Endothelial cell of umbilical vein (primary cell): ENCODE measurements around the gene NATD1. TPM values are rescaled to one million over a fixed set of nuclear protein-coding genes. Genes with fewer than 3 reads are reported as not detected.

ENCODE experiments used
- BruUV-seq: library from RNA; stranded (reverse); fragments of 400-500 nt; replicated peaks from 2 replicates; lab custom pipeline; 2021; lab: Mats Ljungman, UMichigan
- CTCF ChIA-PET: fragments of 300-600, 350-600 bp; sonication (Branson Sonifier 250); formaldehyde crosslinking; loops from one replicate; lab custom pipeline; 2021; ENCODE audit warnings: antibody characterized with exemption, inconsistent platforms; lab: Charles Lee
- POLR2A ChIA-PET: fragments of 300-600, 350-600 bp; sonication (Branson Sonifier 250); formaldehyde crosslinking; loops from one replicate; lab custom pipeline; 2021; ENCODE audit warnings: antibody characterized with exemption, inconsistent platforms; lab: Charles Lee
- DNase-seq: peaks from one replicate; pipeline ENCODE4 v3.0.0-alpha.2; 2011; ENCODE audit warnings: low read depth, low spot score
- FAIRE-seq: peaks from 2 replicates; lab custom pipeline; 2011; peaks lifted over from hg19 to GRCh38; lab: Jason Lieb, UNC
- H2AFZ ChIP-seq: 2 replicates; pipeline ENCODE4 v1.6.0; 2012; ENCODE audit warnings: low read depth, low read length, control low read depth, inconsistent platforms
- H3K27ac ChIP-seq: 2 replicates; pipeline ENCODE4 v1.5.1; 2011; ENCODE audit warnings: low read depth, mild to moderate bottlenecking, control low read depth, low read length, moderate library complexity; ENCODE audit not compliant: insufficient read depth
- H3K27me3 ChIP-seq, 2 experiments: 2 replicates each; pipeline versions ENCODE4 v1.6.0 to v1.6.1; 2011; ENCODE audit warnings: low read length in 2 of 2, mixed read lengths in 1 of 2; ENCODE audit not compliant: control insufficient read depth in 2 of 2, insufficient read depth in 2 of 2
- H3K36me3 ChIP-seq, 2 experiments: 2 replicates in 1 of 2; 3 replicates in 1 of 2; pipeline ENCODE4 v1.5.1; 2011; ENCODE audit warnings: low read length in 2 of 2, mild to moderate bottlenecking in 1 of 2, moderate library complexity in 1 of 2; ENCODE audit not compliant: control insufficient read depth in 2 of 2, insufficient read depth in 2 of 2; ENCODE audit errors: extremely low read depth in 1 of 2
- H3K4me1 ChIP-seq: 3 replicates; pipeline ENCODE4 v1.5.1; 2011; ENCODE audit warnings: mild to moderate bottlenecking, low read length; ENCODE audit not compliant: control insufficient read depth, insufficient read depth; ENCODE audit errors: extremely low read depth
- H3K4me2 ChIP-seq: 2 replicates; pipeline ENCODE4 v1.6.1; 2011; ENCODE audit warnings: low read length, control low read depth, mixed read lengths; ENCODE audit not compliant: insufficient read depth
- H3K4me3 ChIP-seq, 3 experiments: fragments of 200-600 bp in 1 of 3; sonication (generic), shearing (Covaris generic) in 1 of 3; replicated peaks in 1 of 3; 2 replicates each; pipeline ENCODE4 v1.5.1; 2011 to 2016; ENCODE audit warnings: control low read depth in 3 of 3, low read length in 3 of 3, mild to moderate bottlenecking in 2 of 3, inconsistent platforms in 1 of 3, low read depth in 1 of 3, moderate library complexity in 1 of 3; ENCODE audit not compliant: insufficient read depth in 1 of 3
- H3K79me2 ChIP-seq: 2 replicates; pipeline ENCODE4 v1.6.0; 2012; ENCODE audit warnings: low read length, inconsistent platforms; ENCODE audit not compliant: control insufficient read depth, insufficient read depth
- H3K9ac ChIP-seq: replicated peaks from 2 replicates; pipeline ENCODE3; 2011; ENCODE audit warnings: low read length, control low read depth; ENCODE audit not compliant: insufficient read depth; ENCODE audit errors: extremely low read depth
- H3K9me1 ChIP-seq: replicated peaks from 3 replicates; pipeline ENCODE4 v1.6.0; 2011; ENCODE audit warnings: mild to moderate bottlenecking, low read length; ENCODE audit not compliant: control insufficient read depth, insufficient read depth; ENCODE audit errors: extremely low read depth
- H3K9me3 ChIP-seq: replicated peaks from 2 replicates; pipeline ENCODE4 v1.5.1; 2012; ENCODE audit warnings: low read length, inconsistent platforms; ENCODE audit not compliant: control insufficient read depth, insufficient read depth
- H4K20me1 ChIP-seq: replicated peaks from 2 replicates; pipeline ENCODE3; 2011; ENCODE audit warnings: mild to moderate bottlenecking, low read length; ENCODE audit not compliant: control insufficient read depth, insufficient read depth; ENCODE audit errors: extremely low read depth
- EZH2 ChIP-seq: IDR thresholded peaks from 2 replicates; pipeline ENCODE4 v1.6.1; 2012; ENCODE audit warnings: borderline replicate concordance, low read depth, mild to moderate bottlenecking, moderate library complexity, low read length, inconsistent platforms; ENCODE audit not compliant: severe bottlenecking
- FOS ChIP-seq: IDR thresholded peaks from 2 replicates; pipeline ENCODE4 v1.6.1; 2011; ENCODE audit warnings: mild to moderate bottlenecking, low read length, moderate library complexity, borderline replicate concordance; ENCODE audit not compliant: insufficient read depth
- GATA2 ChIP-seq: IDR thresholded peaks from 2 replicates; pipeline ENCODE4 v1.7.0; 2011; ENCODE audit warnings: low read depth, mild to moderate bottlenecking, moderate library complexity, mixed read lengths, low read length; ENCODE audit not compliant: insufficient read length, insufficient read depth
- JUN ChIP-seq: IDR thresholded peaks from 2 replicates; pipeline ENCODE4 v1.6.1; 2011; ENCODE audit warnings: borderline replicate concordance, low read depth; ENCODE audit not compliant: insufficient read length, insufficient read depth
- MYC ChIP-seq: IDR thresholded peaks from one replicate; pipeline ENCODE4 v1.6.1; 2011; ENCODE audit warnings: mild to moderate bottlenecking, low read depth, low read length
- POLR2A ChIP-seq: IDR thresholded peaks from 2 replicates; pipeline ENCODE4 v1.6.1; 2012; ENCODE audit warnings: low read depth, mild to moderate bottlenecking, control low read depth, low read length
- POLR2AphosphoS5 ChIP-seq: IDR thresholded peaks from 2 replicates; pipeline ENCODE4 v1.6.1; 2012; ENCODE audit warnings: low read depth, mild to moderate bottlenecking, control low read depth, low read length, moderate library complexity; ENCODE audit not compliant: insufficient read depth
- dilution Hi-C: fragments of 300-500 bp; cut with MboI; formaldehyde crosslinking; loops from one replicate; pipeline ENCODE4 v1.15.0; 2019; ENCODE audit warnings: low sequenced_read_pairs; ENCODE audit not compliant: extremely low pct_ligation_motif_present
- intact Hi-C: fragments of 100-400 bp; cut with micrococcal nuclease; formaldehyde crosslinking; loops from one replicate; pipeline ENCODE4 v1.10.0; 2022
- polyA plus RNA-seq, 4 experiments: library from polyadenylated mRNA; depleted of rRNA in 3 of 4; stranded (reverse) in 3 of 4; unstranded in 1 of 4; fragments of >200 nt; gene quantifications; 2 replicates each; pipeline versions ENCODE4 v1.2.1 to v1.2.3, GENCODE V29; 2011 to 2012; ENCODE audit warnings: missing spikeins in 1 of 4
- total RNA-seq: library from RNA; stranded (reverse); gene quantifications from 2 replicates; pipeline ENCODE4 v1.2.3, GENCODE V29; 2021
- TF ChIP-seq, protein P1 (sequence below), 2 donors: IDR thresholded peaks; 1 replicate in 1 of 2; 2 replicates in 1 of 2; pipeline ENCODE4 v1.5.1; 2011; ENCODE audit warnings: low read length in 2 of 2, mild to moderate bottlenecking in 2 of 2, moderate library complexity in 2 of 2, control low read depth in 1 of 2, inconsistent platforms in 1 of 2, low read depth in 1 of 2; ENCODE audit not compliant: insufficient read depth in 1 of 2; ENCODE audit errors: extremely low read depth in 1 of 2
- TF ChIP-seq, protein P2 (sequence below): IDR thresholded peaks from 2 replicates; pipeline ENCODE4 v1.6.1; 2011; ENCODE audit not compliant: insufficient read depth, insufficient read length

NATD1 gene
- total and polyA plus RNA-seq, 2 donors (not counting 3 experiments of a cell fraction or from before 2014, with no cell fraction given): 7.0 to 7.2 TPM

DNA sequence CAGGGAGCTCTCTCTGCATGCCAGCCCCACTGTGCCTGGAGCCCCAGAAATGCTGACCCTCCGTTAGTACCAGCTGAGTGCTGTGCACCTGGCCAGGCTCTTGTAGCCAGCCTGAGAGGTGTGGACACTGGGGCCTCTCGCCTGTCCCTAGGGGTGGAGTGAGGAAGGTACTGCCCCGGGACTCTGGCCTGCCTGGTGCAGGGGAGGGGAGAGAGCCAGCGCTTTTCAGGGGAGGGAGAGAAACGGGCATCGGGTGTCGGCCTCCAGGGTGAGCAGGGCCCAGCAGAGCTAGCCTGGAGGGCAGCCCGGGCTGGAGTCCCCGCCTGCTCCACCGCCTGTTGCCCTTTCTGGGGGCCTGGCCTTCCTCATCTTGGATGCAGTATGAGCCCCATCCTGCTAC is 44.4 kb upstream of the NATD1 start:
- H4K20me1 ChIP-seq: no peaks in the 10 kb centered on the region
- BruUV-seq: no TSS peak
- TF ChIP-seq JUN (no peak), POLR2A (no peak), POLR2AphosphoS5 (no peak), EZH2 (no peak), GATA2 (no peak), FOS (no peak), MYC (no peak)
- TF ChIP-seq, protein P1, sequence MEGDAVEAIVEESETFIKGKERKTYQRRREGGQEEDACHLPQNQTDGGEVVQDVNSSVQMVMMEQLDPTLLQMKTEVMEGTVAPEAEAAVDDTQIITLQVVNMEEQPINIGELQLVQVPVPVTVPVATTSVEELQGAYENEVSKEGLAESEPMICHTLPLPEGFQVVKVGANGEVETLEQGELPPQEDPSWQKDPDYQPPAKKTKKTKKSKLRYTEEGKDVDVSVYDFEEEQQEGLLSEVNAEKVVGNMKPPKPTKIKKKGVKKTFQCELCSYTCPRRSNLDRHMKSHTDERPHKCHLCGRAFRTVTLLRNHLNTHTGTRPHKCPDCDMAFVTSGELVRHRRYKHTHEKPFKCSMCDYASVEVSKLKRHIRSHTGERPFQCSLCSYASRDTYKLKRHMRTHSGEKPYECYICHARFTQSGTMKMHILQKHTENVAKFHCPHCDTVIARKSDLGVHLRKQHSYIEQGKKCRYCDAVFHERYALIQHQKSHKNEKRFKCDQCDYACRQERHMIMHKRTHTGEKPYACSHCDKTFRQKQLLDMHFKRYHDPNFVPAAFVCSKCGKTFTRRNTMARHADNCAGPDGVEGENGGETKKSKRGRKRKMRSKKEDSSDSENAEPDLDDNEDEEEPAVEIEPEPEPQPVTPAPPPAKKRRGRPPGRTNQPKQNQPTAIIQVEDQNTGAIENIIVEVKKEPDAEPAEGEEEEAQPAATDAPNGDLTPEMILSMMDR (IDR thresholded peaks at IDR 0.05; ENCODE audit: extremely low read depth in 1 of 2, insufficient read depth in 1 of 2, low read depth in 1 of 2, low read length in 2 of 2): no peak
- TF ChIP-seq, protein P2, sequence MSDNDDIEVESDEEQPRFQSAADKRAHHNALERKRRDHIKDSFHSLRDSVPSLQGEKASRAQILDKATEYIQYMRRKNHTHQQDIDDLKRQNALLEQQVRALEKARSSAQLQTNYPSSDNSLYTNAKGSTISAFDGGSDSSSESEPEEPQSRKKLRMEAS: no peak
- FAIRE-seq: no peak
- dilution Hi-C loops: no loop called here
- intact Hi-C loops: no loop called here
- DNase-seq: no peak
- no peak overlapping the region for H2AFZ ChIP-seq
- peaks cover 11% of the 10 kb centered on the region for H3K79me2 ChIP-seq
- no peaks in the 10 kb centered on the region for H3K27me3 ChIP-seq
- H3K4me2 ChIP-seq: no peak overlapping the region
- no peaks in the 10 kb centered on the region for H3K9me1 ChIP-seq
- no peak overlapping the region for H3K9ac ChIP-seq
- ChIA-PET CTCF (no interaction called here), POLR2A (no interaction called here)
- H3K4me1 ChIP-seq: no peaks in the 10 kb centered on the region
- no peak overlapping the region for H3K27ac ChIP-seq
- H3K4me3 ChIP-seq: no peak overlapping the region
- H3K36me3 ChIP-seq: peaks cover 4 to 20% of the 10 kb centered on the region in 2 experiments
- H3K9me3 ChIP-seq: no peaks in the 10 kb centered on the region
